Activated CD4-positive, alpha-beta T cell treated with anti-CD3 and anti-CD28 coated beads, Interleukin-2, amount 50 U/mL, for 4 hours (primary cell): ENCODE results near the gene FGD1.

ENCODE experiments used
- DNase-seq, 2 experiments: peaks; one replicate each; pipeline ENCODE4 v3.0.0-alpha.2; 2020

FGD1 gene

GRCh38 chrX:54470054-54470760 is 25.8 kb downstream of the FGD1 start:
- DNase-seq, result no peak

- no peak for DNase-seq
Observed at GRCh38 chrX:54452920-54453319, 43.1 kb downstream of the FGD1 start.

DNA sequence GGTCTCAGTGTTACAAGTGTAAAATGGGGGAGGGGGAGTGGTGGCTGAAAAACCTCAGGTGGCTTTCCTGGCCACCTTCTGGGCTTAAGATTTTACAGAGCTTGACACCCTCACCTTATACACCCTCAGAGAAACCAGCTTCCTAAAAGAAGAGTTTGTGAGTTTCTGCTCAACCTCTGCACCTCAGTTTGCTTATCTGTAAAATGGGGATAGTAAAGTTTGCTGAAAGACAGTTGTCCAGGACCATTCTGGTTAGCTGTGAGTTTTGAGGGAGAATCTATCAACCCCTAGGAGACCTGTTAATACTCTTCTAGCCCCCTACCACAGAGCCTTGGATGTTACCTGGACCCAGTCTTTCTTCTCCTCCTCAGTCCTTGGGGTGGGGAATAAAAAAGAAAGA is 46.1 kb downstream of the FGD1 start:
- DNase-seq, result no peak

- no peak for DNase-seq
Observed at GRCh38 chrX:54447461-54447860, 48.6 kb downstream of the FGD1 start.

- DNase-seq, result no peak
Observed at GRCh38 chrX:54446084-54446483, 50.0 kb downstream of the FGD1 start.

- DNase-seq, result no peak
Observed at GRCh38 chrX:54444752-54445151, 51.3 kb downstream of the FGD1 start.

- DNase-seq, result no peak
Observed at GRCh38 chrX:54442790-54443189, 53.2 kb downstream of the FGD1 start.

DNA sequence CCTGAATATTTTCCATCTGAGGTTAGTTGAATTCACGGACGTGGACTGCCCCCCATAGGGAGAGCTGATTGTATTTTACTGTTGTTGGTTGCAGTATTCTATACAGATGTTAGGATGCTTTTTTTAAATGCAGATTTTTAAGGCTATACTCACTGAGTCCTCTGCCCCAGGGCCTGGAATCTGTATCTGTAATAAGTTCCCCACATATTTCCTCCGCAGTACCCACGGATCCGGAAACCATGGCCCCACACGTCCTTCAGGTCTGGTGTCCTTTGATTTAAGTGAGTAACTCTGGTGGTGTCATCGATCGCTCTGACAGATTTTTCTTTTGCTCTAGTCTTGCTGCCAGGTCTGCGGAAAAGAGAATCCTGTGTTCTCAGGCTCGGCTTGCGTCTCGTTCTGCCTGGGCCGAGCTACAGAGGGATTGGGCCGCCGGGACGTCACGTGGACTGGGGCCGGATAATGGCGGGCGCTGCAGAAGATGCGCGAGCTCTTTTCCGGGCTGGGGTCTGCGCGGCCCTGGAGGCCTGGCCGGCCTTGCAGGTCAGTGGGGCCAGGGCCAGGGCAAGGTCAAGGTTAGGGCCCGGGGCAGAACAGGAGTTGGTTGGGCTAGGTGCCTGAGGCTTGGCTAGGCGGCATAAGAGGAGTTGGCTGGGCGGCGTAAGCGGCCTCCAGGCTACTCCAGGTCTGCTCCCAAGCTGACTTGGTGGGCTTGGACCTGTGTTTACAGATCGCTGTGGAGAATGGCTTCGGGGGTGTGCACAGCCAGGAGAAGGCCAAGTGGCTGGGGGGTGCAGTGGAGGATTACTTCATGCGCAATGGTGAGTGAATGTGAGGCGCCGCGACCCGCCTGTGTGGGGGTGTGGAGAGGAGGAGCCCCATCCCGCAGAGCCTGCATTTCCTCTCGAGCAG is 55.8 kb downstream of the FGD1 start, which contains the start of gene TSR2:
TSS of gene TSR2 (plus strand) at position 445 of the 912 bp plus-strand sequence. CDS start at position 463, 18 bp downstream.
- DNase-seq, result peak; percentile 61 to 70

- no peak for DNase-seq
Observed at GRCh38 chrX:54435121-54435520, 60.9 kb downstream of the FGD1 start.

GRCh38 chrX:54430519-54430918 is 65.5 kb downstream of the FGD1 start:
- no peak for DNase-seq

- DNase-seq, result no peak
Observed at GRCh38 chrX:54427837-54428424, 68.1 kb downstream of the FGD1 start.

DNA sequence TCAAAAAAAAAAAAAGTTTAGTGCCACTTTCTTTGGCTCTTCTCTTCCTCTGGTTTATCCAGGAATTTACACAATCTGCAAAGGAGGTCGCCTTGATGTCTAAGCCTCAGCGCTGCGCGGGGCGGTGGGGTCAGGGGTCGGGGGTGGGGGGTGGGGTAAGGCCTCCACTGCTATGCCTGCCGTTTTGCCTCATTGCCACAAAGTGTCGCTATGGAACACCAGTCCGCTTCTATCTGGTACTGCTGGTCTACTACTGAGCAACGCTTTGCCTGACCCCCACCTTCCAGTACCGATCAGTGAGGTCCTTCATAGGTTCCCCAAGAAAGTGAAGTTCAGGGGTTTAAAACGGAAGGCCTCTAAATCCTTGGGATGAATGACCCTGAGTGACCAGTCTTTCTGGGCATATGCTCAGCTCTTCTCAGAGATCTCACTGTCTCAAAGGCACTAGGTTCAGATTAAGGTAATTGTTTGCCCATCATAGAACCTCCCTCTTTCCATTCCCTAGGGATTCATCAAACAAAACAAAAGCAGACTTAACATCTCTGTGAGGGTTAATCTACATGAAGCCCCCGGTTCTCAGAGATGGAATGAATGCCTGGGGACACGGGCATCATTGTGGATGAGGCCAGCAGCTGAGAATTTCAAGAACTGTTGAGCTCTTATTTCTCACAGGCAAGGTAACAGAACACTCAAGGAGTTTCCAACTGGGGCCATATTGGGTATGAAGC is 72.7 kb downstream of the FGD1 start:
- no peak for DNase-seq

GRCh38 chrX:54422168-54422567 is 73.9 kb downstream of the FGD1 start:
- no peak for DNase-seq

DNA sequence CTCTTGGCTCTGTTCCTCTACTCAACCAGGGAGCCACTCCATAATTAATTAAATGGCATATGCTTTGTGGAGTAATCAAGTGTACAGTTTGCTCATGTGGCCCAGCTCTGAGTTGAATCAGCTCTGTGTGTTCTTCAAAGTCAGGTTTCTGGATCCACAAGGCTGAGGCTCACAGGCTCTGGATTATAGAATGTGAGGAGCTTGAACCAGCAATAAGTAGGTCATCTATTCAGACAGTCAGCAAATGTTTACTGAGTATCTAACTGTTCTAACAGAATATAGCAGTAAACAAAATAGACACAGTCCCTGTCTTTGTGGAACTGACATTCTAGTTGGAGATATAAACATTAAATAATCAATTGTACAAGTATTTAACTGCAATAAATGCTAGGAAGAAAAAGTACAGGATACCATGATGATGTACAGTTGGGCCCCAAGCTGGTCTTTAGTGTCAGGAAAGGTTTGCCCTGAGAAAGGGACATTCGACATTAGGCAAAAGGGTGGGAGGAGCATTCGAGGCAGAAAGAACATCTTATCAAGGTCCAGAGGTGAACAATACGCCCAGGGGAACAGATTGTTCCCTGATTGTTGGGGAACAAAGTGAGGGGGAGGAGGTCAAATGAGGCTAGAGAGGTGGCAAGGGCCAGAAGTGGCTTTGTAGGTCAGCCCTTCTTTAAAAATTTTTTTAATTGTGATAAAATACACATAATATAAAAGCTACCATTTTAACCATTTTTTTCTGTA is 76.3 kb downstream of the FGD1 start:
- no peak for DNase-seq

- no peak for DNase-seq
Observed at GRCh38 chrX:54416965-54417364, 79.1 kb downstream of the FGD1 start.

DNA sequence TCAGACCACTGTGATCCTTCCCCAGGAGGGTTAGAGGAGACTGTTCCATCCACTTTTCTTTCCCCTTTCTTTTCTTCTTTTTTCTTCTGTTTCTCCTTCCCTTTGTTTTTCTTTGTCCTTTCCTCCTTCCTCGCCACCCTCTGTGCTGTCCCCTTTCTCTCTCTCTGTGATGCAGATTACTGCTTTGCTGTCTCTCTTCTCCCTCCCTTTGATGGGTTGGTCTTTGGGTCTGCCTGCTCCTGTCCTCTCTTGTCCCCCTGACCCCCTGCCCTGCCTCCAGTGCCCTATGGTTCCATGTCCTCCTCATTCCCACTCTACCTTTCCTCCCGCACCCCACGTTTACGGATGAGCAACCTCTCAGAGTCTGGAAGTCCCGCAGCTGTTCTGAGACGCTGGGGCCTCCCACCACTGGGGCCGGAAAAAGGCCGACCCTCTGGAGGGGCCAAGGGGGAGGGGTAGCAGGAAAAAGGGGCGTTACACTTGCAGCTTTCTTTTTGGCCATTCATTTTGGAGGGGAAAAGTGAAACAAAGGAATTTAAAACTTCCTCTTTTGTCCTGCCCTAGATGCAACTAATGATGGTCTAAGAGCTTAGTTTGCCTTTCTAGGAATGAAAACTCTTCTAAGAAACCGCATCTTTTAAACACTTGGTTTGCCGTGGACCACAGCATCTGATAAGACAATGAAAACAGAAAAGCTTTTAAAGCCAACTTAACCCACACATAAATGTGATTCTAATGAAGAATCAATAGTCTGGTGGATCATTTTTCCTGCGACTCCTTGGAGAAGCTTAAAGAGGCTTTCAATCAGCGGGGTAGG is 80.3 kb downstream of the FGD1 start:
- DNase-seq, result no peak

DNA sequence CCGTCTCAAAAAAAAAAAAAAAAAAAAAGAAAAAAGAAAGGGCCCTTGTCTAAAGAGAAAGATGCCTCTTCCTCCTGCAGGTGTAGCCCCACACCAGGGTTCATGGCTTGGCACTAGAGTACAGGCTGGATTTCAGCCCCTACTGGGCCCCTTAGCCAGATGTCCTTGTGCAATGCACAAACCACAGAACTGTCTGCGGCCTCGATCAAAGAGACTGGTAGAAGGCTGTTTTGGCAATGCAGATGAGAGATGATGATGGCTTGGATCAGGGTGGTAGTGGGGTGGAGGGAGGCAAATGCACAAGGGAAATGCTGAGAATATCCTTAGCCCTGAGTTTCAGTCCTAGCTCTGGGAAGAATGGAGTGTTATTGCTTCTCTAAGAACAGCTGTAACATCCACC is 82.3 kb downstream of the FGD1 start:
- DNase-seq, result no peak

DNA sequence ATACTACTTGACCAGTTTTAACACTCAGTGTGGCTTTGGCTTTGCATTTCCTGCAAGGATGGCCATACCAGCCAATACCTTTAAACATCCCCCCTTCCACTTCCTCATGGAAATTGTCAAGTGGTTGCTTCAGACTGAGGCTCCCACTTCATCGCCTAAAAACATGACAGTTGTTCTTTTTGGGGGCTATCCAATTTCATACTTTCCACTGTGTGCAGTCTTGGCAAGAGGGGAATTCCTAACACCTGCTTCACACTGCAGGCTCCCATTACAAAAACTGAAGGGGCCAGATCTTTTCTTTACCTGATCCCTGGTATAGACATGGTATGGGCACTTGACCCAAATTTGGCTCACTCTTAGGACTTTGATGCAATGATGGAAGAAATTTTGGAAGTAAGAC is 84.3 kb downstream of the FGD1 start:
- no peak for DNase-seq

GRCh38 chrX:54407266-54407665 is 88.8 kb downstream of the FGD1 start:
- DNase-seq, result no peak

DNA sequence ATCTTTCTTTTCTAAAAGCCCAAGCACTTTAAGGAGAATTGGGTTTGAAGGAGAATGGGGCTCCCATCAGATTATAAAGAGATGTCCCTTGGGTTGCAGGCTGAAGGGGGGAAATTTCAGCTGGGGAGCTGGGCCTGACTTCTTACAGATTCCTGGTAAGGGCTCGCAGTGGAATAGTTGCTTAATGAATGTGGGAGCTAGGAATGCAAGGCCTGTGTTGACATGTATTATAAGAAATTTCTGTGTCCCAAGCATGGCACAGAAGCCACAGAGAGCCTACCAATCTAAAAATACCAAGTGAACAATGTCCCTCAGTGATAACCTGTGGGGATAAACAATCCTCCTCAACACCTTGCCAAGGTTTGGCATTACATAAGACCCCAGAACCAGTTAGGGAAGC is 98.9 kb downstream of the FGD1 start:
- no peak for DNase-seq
